NCI-H2081 treated with DMSO at 0.1 percent for 48 hours (cell line): Measurements from ENCODE around the gene SBK1.
"Not testable (repeated sequence)": the region's sequence is repeated elsewhere in the genome, so short reads cannot be mapped to it uniquely, and the experiment has no call there.

Experiments used
- DNase-seq: peaks from one replicate; lab custom pipeline; 2025; lab: John Stamatoyannopoulos, UW

The SBK1 gene

GRCh38 chr16:28335678-28336077 lies 43.4 kb downstream of the SBK1 start:
- DNase-seq = not testable (repeated sequence)

- DNase-seq = not testable (repeated sequence)
These were observed 44.8 kb downstream of the SBK1 start for GRCh38 chr16:28336940-28337710.

DNA sequence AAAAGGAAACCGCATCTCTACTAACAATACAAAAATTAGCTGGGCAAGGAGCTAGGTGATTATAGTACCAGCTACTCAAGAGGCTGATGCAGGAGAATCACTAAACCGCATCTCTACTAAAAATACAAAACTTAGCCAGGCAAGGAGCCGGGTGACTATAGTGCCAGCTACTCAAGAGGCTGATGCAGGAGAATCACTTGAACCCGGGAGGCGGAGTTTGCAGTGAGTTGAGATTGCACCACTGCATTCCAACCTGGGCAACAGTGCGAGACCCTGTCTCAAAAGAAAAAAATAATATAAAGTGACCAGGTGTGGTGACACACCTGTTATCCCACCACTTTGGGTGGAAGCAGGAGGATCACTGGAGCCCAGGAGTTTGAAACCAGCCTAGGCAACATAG lies 45.9 kb downstream of the SBK1 start:
- DNase-seq = not testable (repeated sequence)

DNA sequence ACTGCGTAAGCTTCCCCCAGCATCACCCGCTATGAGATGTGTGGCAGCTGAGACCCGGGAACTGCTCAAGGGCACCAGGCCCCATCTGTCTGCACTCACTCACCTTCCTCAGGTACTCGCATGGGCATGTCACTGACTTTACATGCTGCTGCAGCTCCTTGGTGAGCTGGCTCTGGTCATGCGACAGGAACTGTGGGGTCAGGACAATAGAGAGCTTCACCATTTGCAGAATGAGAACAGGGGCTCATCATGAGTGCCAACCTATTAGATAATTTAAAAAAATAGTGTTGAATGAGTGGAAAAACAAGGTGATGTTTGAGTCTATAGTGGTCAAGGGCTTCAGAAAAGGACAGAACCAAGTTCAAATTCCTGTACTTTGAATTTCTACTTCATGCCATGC lies 70.3 kb downstream of the SBK1 start:
- not testable (repeated sequence) for DNase-seq

GRCh38 chr16:28363408-28363807 lies 71.1 kb downstream of the SBK1 start, which contains the start of gene NPIPB6:
TSS of gene NPIPB6 (minus strand) at chr16:28363508. CDS start at chr16:28362822, 686 bp downstream.
- DNase-seq = not testable (repeated sequence)

DNA sequence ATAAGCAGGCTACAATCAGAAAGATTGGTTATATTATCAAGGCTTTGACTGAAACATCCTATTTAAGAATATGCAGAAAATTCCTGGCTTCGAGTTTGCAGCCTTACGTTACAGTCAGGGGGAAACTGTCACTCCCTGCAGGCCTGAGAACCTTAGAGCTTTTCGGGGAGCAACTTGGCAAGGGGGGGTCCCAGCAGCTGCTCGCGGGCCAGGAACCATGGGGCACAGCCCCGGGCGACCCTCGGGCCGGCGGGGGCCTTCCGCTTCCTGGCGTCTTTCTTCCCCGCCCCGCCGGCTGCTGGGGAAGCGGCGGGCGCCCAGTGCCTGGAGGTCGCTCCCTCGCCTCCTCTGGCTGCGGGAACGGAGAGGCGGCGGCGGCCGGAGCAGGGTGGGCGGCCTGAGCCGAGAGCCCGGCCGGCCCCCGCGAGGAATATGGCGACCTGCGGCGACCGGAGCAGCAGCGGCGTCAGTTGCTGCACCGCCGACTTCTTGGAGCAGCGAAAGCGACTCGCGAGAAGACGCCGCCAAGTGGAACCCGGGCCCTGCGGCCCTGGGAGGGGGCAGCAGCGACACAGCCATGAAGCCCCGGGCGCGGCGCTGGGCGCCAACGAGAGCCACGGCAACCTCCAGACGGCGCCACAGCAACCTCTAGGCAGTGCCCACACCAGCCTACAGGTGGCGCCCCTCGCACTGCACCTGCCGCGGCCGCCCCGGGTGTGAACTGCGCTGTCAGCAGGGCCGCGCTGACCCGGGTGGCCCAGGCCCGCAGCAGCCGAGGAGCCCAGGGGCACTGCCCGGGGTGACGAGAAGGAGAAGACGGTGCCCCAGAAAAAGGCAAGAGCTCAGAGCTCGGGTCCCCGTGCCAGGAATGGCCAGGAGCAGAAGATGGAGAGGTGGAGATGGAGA lies 72.2 kb downstream of the SBK1 start:
- DNase-seq = not testable (repeated sequence)

DNA sequence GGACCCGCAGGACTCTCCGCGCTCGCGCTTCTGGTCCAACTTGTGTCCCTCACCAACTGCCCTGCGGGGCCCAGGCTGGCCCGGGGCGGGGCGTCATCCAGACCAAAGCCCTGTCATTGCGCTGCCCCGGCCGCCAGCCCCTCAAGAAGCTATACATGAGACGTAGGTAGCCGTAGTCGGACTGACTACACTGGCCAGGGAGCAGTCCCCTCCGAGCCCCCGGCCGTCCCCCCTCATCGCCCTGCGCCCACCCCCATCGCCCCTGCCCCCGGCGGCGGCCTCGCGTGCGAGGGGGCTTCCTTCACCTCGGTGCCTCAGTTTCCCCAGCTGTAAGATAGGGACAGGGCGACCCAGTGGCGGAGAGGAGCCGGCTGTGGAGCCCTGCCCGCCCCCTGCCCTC lies 75.6 kb downstream of the SBK1 start:
- DNase-seq = not testable (repeated sequence)
